Sigmoid colon (tissue), 7 donors: ENCODE data around the gene DNAJC18. TPM values are rescaled to one million over a fixed set of nuclear protein-coding genes. Genes with fewer than 3 reads are reported as not detected.

Source experiments
- DNase-seq: peaks from one replicate; pipeline ENCODE4 v3.0.0-alpha.2; 2019
- H3K27ac ChIP-seq, 4 donors: fragments of 200-600 bp; sonication (generic); one replicate each; pipeline ENCODE4 v1.5.1; 2016 to 2019; ENCODE audit warnings: mild to moderate bottlenecking in 1 of 4
- H3K27me3 ChIP-seq, 3 donors: fragments of 200-600 bp; sonication (generic); one replicate each; pipeline ENCODE4 v1.5.1; 2019; ENCODE audit warnings: mild to moderate bottlenecking in 1 of 3
- H3K36me3 ChIP-seq, 4 donors: fragments of 200-600 bp; sonication (generic); one replicate each; pipeline ENCODE4 v1.5.1; 2016 to 2019
- H3K4me1 ChIP-seq, 4 donors: fragments of 200-600 bp; sonication (generic); one replicate each; pipeline ENCODE4 v1.5.1; 2017 to 2019
- H3K4me3 ChIP-seq, 4 donors: fragments of 200-600 bp; sonication (generic); one replicate each; pipeline ENCODE4 v1.5.1; 2017 to 2019; ENCODE audit warnings: mild to moderate bottlenecking in 2 of 4, moderate library complexity in 1 of 4
- H3K9me3 ChIP-seq, 4 donors: fragments of 200-600 bp in 3 of 4; sonication (generic) in 3 of 4; one replicate each; pipeline versions ENCODE4 v1.5.1 to v1.6.1; 2013 to 2019
- CTCF ChIP-seq, 4 experiments: fragments of 450-650 bp in 3 of 4; fragments of 200-600 bp in 1 of 4; IDR thresholded peaks; one replicate each; pipeline ENCODE4 v1.5.1; 2016 to 2019; ENCODE audit warnings: antibody characterized with exemption in 4 of 4, mild to moderate bottlenecking in 3 of 4, moderate library complexity in 2 of 4
- EP300 ChIP-seq, 4 donors: sonication (generic); formaldehyde crosslinking; IDR thresholded peaks; one replicate each; pipeline ENCODE4 v1.6.1; 2017; ENCODE audit warnings: antibody characterized with exemption in 4 of 4
- POLR2A ChIP-seq, 2 donors: fragments of 450-650 bp; IDR thresholded peaks; one replicate each; pipeline ENCODE4 v1.6.1; 2016; ENCODE audit warnings: antibody characterized with exemption in 2 of 2, mild to moderate bottlenecking in 2 of 2, moderate library complexity in 2 of 2
- POLR2AphosphoS5 ChIP-seq, 4 donors: sonication (generic); formaldehyde crosslinking; IDR thresholded peaks; one replicate each; pipeline ENCODE4 v1.6.1; 2017; ENCODE audit warnings: antibody characterized with exemption in 4 of 4
- WGBS, 2 donors: extraction: QIAGEN DNeasy Blood & Tissue Kit; methylation state at CpG; one replicate each; pipeline ENCODE4 v1.1.7; 2013; 5-methylcytosine and 5-hydroxymethylcytosine counted together
- intact Hi-C: fragments of 100-400 bp; cut with DNase I; formaldehyde crosslinking; loops from one replicate; pipeline ENCODE4 v1.15.1; 2023
- polyA plus RNA-seq, 3 donors: library from polyadenylated mRNA; stranded (reverse); fragments of 200-250 nt; gene quantifications; one replicate each; pipeline ENCODE4 v1.2.3, GENCODE V29; 2013
- total RNA-seq, 4 donors: library from RNA; depleted of rRNA; stranded (reverse); fragments of >200 nt; gene quantifications; one replicate each; pipeline ENCODE4 v1.1.0, GENCODE V29; 2016
- donor health status: healthy with polysubstance abuse.
- donor health status: Bipolar disorder and iron deficiency.
- donor health status: healthy.

Gene DNAJC18
- total and polyA plus RNA-seq, 7 donors, result 1.2 to 12.5 (median 6.8) TPM

DNA sequence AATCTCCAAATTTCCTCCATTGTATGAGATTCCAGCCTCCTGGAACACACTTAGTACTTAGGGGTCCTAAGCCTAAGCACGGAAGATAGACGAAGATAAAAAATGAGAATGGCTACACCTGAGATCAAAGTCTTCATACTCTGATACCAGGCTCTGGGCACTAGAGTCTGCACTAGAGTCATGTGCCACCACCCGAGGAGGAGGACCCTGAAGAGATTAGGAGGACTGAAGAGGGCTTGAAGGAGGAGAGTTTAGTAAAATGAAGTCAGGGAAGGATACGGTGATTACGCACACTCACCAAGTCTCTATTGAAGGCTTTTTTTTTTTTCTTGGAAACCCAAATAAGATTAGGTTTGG, 34.9 kb downstream of the DNAJC18 start:
- peak overlapping the region; percentile 37 to 55 (median 52) for H3K4me3 ChIP-seq
- no peaks in the 10 kb centered on the region for H3K27me3 ChIP-seq
- no peaks in the 10 kb centered on the region for H3K36me3 ChIP-seq
- peak overlapping the region; percentile 86 to 93 (median 90) for H3K27ac ChIP-seq
- 42 to 65% methylated on average over 5 of the region's 5 CpGs for WGBS, 2 donors
- DNase-seq, result no peak
- no peaks in the 10 kb centered on the region for H3K9me3 ChIP-seq
- TF ChIP-seq POLR2AphosphoS5 (IDR thresholded peaks at IDR 0.05), result no peak
- peaks cover 0 to 18% (median 13%) of the 10 kb centered on the region in 4 donors for H3K4me1 ChIP-seq
- intact Hi-C loops, result loop anchor here (5.0 kb wide), 1 partner anchor 62 kb away; the partner anchor contains the start of gene PAIP2

- H3K27ac ChIP-seq, result peak within 1 kb of the TSS; percentile 86 to 93 (median 90)
- no peaks in the 10 kb centered on the region for H3K9me3 ChIP-seq
- TF ChIP-seq POLR2AphosphoS5 (IDR thresholded peaks at IDR 0.05) (peak in 3 of 4 donors; percentile 38 to 54 (median 44)), EP300 (IDR thresholded peaks at IDR 0.05) (peak in 1 of 4 donors; percentile 17), CTCF (IDR thresholded peaks at IDR 0.05) (no peak), POLR2A (IDR thresholded peaks at IDR 0.05) (no peak)
- peak; percentile 99 for DNase-seq
- intact Hi-C loops, result loop anchor here (5.0 kb wide), 1 partner anchor 62 kb away; the partner anchor contains the start of gene PAIP2
- peaks cover 0 to 14% (median 12%) of the 10 kb centered on the region in 4 donors for H3K4me1 ChIP-seq
- 1% methylated on average over 41 of the region's 41 CpGs for WGBS, 2 donors
- no peaks in the 10 kb centered on the region for H3K36me3 ChIP-seq
- H3K27me3 ChIP-seq, result no peaks in the 10 kb centered on the region
- peak within 1 kb of the TSS; percentile 37 to 55 (median 52) for H3K4me3 ChIP-seq
Measured at GRCh38 chr5:139403787-139404483, 35.4 kb downstream of the DNAJC18 start, which contains the start of gene SPATA24. Gene SPATA24 (minus strand): TSS chr5:139404089. CDS start chr5:139404060, 29 bp downstream.

DNA sequence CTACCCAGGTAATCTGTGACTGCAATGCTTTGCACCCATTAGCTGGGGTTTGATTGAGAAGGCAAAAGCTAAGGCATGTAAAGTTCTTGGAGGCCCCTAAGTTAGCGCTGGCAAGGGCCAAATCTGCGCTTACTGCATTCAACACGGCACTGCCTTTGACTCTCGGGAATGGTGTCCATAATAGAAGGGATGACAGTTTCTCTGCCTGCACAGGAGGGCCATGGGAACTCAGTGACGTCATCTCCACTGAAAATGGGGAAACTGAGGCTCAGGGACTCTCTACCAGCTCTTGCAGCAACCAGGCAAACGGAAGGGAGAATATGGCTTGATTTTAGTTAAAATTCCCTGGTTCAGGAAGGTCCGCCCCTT, 35.9 kb downstream of the DNAJC18 start:
- no peaks in the 10 kb centered on the region for H3K9me3 ChIP-seq
- TF ChIP-seq POLR2AphosphoS5 (IDR thresholded peaks at IDR 0.05) (no peak), CTCF (IDR thresholded peaks at IDR 0.05) (no peak), POLR2A (IDR thresholded peaks at IDR 0.05) (no peak), EP300 (IDR thresholded peaks at IDR 0.05) (no peak)
- peak overlapping the region; percentile 37 to 55 (median 52) for H3K4me3 ChIP-seq
- intact Hi-C loops, result loop anchor here (5.0 kb wide), 1 partner anchor 61 kb away; the partner anchor contains the start of gene PAIP2
- no peaks in the 10 kb centered on the region for H3K27me3 ChIP-seq
- H3K27ac ChIP-seq, result peak overlapping the region; percentile 86 to 93 (median 90)
- no peaks in the 10 kb centered on the region for H3K36me3 ChIP-seq
- no peak for DNase-seq
- WGBS, 2 donors, result 15 to 18% methylated on average over 7 of the region's 7 CpGs
- peaks cover 0 to 14% (median 12%) of the 10 kb centered on the region in 4 donors for H3K4me1 ChIP-seq

DNA sequence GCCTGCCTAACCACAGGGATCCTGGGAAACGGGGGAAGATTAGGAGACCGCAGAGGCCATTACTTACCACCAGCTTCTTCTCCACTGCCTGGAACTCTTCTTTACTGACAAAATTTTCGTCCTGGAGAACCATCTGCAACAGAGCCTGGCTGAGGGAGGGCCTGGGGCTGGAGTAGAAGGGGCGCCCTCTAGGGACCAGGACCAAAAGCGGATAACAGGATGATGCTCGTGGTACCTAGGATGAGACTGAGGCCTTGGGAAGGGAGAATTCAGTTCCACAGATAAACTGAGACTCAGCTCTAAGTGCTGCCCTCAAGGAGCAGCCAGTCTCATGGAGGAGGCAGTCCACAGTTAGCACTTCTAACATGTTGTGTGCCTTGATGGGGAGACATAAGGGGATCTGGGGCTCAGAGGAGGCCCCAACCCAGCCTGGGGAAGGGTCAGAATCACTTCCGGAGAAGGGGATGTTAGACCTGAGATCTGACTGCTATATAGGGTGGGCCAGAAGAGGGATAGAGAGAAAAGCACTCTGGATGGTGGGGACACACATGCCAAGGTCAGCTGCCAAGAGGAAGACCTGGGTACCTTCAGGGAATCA, 36.7 kb downstream of the DNAJC18 start:
- WGBS, 2 donors, result 55 to 71% methylated on average over 7 of the region's 7 CpGs
- no peak overlapping the region for H3K4me3 ChIP-seq
- DNase-seq, result no peak
- peaks cover 0 to 14% (median 12%) of the 10 kb centered on the region in 4 donors for H3K4me1 ChIP-seq
- no peaks in the 10 kb centered on the region for H3K36me3 ChIP-seq
- TF ChIP-seq CTCF (IDR thresholded peaks at IDR 0.05) (no peak), POLR2AphosphoS5 (IDR thresholded peaks at IDR 0.05) (no peak), POLR2A (IDR thresholded peaks at IDR 0.05) (no peak), EP300 (IDR thresholded peaks at IDR 0.05) (no peak)
- H3K27me3 ChIP-seq, result no peaks in the 10 kb centered on the region
- H3K27ac ChIP-seq, result peak overlapping the region in 3 of 4 donors; percentile 89 to 93 (median 92)
- intact Hi-C loops, result loop anchor here (5.0 kb wide), 1 partner anchor 60 kb away; the partner anchor contains the start of gene PAIP2
- H3K9me3 ChIP-seq, result no peaks in the 10 kb centered on the region

- TF ChIP-seq CTCF (IDR thresholded peaks at IDR 0.05) (no peak), POLR2A (IDR thresholded peaks at IDR 0.05) (no peak), POLR2AphosphoS5 (IDR thresholded peaks at IDR 0.05) (no peak), EP300 (IDR thresholded peaks at IDR 0.05) (no peak)
- Histone ChIP-seq H3K4me3 (no peak overlapping the region), H3K27ac (no peak overlapping the region), H3K36me3 (no peaks in the 10 kb centered on the region), H3K27me3 (peaks cover 0 to under 1% (median 0%) of the 10 kb centered on the region in 3 donors), H3K9me3 (no peaks in the 10 kb centered on the region), H3K4me1 (peaks cover 0 to 14% (median 12%) of the 10 kb centered on the region in 4 donors)
- DNase-seq, result no peak
- 88 to 94% methylated on average over 10 of the region's 10 CpGs for WGBS, 2 donors
- intact Hi-C loops, result loop anchor here (5.0 kb wide), 1 partner anchor 59 kb away; the partner anchor contains the start of gene PAIP2
Measured at GRCh38 chr5:139401546-139401945, 37.8 kb downstream of the DNAJC18 start.
